Smooth muscle cell (in vitro differentiated cells): ENCODE data around the gene PARN. TPM values are rescaled to one million over a fixed set of nuclear protein-coding genes. Genes with fewer than 3 reads are reported as not detected.

ENCODE experiments used
- DNase-seq: peaks from one replicate; lab custom pipeline; 2025; ENCODE audit not compliant: unreplicated experiment; lab: John Stamatoyannopoulos, UW
- H2AFZ ChIP-seq: fragments of 200-600 bp; sonication (generic); 2 replicates; pipeline ENCODE4 v1.6.0; 2016; ENCODE audit warnings: antibody characterized with exemption, low read depth, mild to moderate bottlenecking
- H3F3A ChIP-seq: fragments of 200-600 bp; sonication (generic); 2 replicates; pipeline ENCODE4 v1.6.0; 2017; ENCODE audit warnings: antibody characterized with exemption, low read depth
- H3K27ac ChIP-seq: fragments of 200-600 bp; sonication (generic); 2 replicates; pipeline ENCODE4 v1.5.1; 2016; ENCODE audit warnings: low read depth, mild to moderate bottlenecking
- H3K27me3 ChIP-seq: fragments of 200-600 bp; sonication (generic); 2 replicates; pipeline ENCODE4 v1.6.1; 2016; ENCODE audit warnings: low read depth, mild to moderate bottlenecking
- H3K36me3 ChIP-seq: fragments of 200-600 bp; sonication (generic); 2 replicates; pipeline ENCODE4 v1.5.1; 2016; ENCODE audit warnings: low read depth
- H3K4me1 ChIP-seq: fragments of 200-600 bp; sonication (generic); 2 replicates; pipeline ENCODE4 v1.5.1; 2016; ENCODE audit warnings: low read depth
- H3K4me2 ChIP-seq: fragments of 200-600 bp; sonication (generic); 2 replicates; pipeline ENCODE4 v1.6.0; 2016; ENCODE audit warnings: mild to moderate bottlenecking
- H3K4me3 ChIP-seq: fragments of 200-600 bp; sonication (generic); 2 replicates; pipeline ENCODE4 v1.5.1; 2016; ENCODE audit warnings: mild to moderate bottlenecking
- H3K79me2 ChIP-seq: fragments of 200-600 bp; sonication (generic); 2 replicates; pipeline ENCODE4 v1.6.0; 2016; ENCODE audit warnings: low read depth, mild to moderate bottlenecking
- H3K9ac ChIP-seq: fragments of 200-600 bp; sonication (generic); 2 replicates; pipeline ENCODE4 v1.6.0; 2016; ENCODE audit warnings: low read depth
- H3K9me3 ChIP-seq: fragments of 200-600 bp; sonication (generic); replicated peaks from 2 replicates; pipeline ENCODE4 v1.5.1; 2016; ENCODE audit warnings: low read depth
- H4K20me1 ChIP-seq: fragments of 200-600 bp; sonication (generic); 2 replicates; pipeline ENCODE4 v1.6.0; 2016; ENCODE audit warnings: low read depth
- WGBS: methylation state at CpG from one replicate; pipeline ENCODE4 v1.1.7; 2016; ENCODE audit warnings: low lambda C conversion rate; 5-methylcytosine and 5-hydroxymethylcytosine counted together
- polyA plus RNA-seq: library from polyadenylated mRNA; unstranded; fragments of >200 nt; fragmentation: Nextera tagmentation; extraction: Ambion mirVana; gene quantifications from 2 replicates; pipeline ENCODE4 v1.2.1, GENCODE V29; 2016
- total RNA-seq: library from RNA; depleted of rRNA; stranded (reverse); fragments of >200 nt; gene quantifications from 2 replicates; pipeline ENCODE4 v1.2.3, GENCODE V29; 2014
- TF ChIP-seq, protein P1 (sequence below): fragments of 200-600 bp; sonication (generic); IDR thresholded peaks from 2 replicates; pipeline ENCODE4 v1.5.1; 2017; ENCODE audit warnings: borderline replicate concordance, mild to moderate bottlenecking, antibody characterized with exemption; ENCODE audit not compliant: insufficient read depth, poor library complexity, severe bottlenecking

The PARN gene
- total and polyA plus RNA-seq, 2 experiments from 2014 or later = 22.2 to 24.6 TPM

DNA sequence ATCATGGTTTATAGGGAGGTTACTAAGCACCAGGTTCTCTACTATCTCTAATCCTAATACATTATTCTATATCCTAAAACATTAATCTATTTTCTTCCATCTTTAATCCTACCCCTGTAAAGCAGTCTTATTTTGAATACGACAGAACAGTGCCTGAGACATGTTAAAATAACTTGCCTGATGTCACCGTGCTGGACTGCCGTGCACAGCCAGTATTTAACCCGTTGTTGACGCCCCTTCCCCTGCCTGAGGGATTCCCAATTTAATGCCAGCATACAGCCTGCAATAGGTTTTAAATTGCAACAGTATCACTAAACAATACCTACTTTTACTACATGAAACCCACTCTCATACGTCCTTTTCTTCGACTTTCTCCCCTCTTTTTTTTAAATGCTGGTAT is 133.3 kb downstream of the PARN start:
- no peaks in the 10 kb centered on the region for H3K27me3 ChIP-seq
- H2AFZ ChIP-seq = no peak overlapping the region
- peak overlapping the region; percentile 70 for H3K27ac ChIP-seq
- TF ChIP-seq, protein P1, sequence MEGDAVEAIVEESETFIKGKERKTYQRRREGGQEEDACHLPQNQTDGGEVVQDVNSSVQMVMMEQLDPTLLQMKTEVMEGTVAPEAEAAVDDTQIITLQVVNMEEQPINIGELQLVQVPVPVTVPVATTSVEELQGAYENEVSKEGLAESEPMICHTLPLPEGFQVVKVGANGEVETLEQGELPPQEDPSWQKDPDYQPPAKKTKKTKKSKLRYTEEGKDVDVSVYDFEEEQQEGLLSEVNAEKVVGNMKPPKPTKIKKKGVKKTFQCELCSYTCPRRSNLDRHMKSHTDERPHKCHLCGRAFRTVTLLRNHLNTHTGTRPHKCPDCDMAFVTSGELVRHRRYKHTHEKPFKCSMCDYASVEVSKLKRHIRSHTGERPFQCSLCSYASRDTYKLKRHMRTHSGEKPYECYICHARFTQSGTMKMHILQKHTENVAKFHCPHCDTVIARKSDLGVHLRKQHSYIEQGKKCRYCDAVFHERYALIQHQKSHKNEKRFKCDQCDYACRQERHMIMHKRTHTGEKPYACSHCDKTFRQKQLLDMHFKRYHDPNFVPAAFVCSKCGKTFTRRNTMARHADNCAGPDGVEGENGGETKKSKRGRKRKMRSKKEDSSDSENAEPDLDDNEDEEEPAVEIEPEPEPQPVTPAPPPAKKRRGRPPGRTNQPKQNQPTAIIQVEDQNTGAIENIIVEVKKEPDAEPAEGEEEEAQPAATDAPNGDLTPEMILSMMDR = no peak
- no peaks in the 10 kb centered on the region for H4K20me1 ChIP-seq
- WGBS = 42% methylated on average over 7 of the region's 7 CpGs
- DNase-seq = no peak
- peak overlapping the region; percentile 10 for H3K9ac ChIP-seq
- H3K9me3 ChIP-seq = no peaks in the 10 kb centered on the region
- H3F3A ChIP-seq = peaks cover 5% of the 10 kb centered on the region
- H3K4me2 ChIP-seq = no peak overlapping the region
- no peaks in the 10 kb centered on the region for H3K79me2 ChIP-seq
- H3K36me3 ChIP-seq = no peaks in the 10 kb centered on the region
- no peak overlapping the region for H3K4me3 ChIP-seq
- H3K4me1 ChIP-seq = peaks cover 29% of the 10 kb centered on the region

DNA sequence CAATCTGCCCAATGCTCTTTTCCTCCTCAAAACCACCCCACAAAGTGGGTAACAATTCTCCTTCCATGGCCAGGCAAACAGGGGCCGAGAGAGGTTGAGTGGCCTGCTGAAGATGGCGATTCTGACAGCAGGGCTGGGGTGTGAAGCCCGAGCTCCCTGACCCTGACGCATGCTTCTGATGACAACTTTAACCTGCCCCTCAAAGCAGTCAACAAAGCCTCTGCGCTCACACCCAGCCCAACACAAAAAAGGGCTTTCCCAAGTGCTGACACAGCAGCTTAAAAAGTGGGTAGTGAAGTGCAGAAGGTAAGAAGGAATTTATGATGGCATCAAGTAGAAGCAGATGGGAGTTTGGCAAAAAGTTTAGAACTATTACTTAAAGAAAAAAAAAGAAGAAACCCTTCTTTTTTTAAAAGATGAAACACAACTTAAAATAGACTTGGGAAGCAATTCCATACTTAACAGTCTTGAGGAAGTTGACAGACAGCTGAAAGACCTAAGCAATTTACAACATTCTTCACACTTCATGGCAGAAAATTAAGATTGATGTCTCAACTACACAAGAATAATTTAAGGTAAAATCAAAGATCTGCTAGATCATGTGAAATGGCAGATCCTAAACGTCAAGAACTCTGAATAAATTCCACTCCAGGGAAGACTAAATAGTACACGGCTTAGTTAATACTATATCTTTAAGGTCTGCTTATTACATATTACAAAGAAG is 133.9 kb downstream of the PARN start:
- Histone ChIP-seq H3K9me3 (no peaks in the 10 kb centered on the region), H3K79me2 (no peaks in the 10 kb centered on the region), H3K4me3 (no peak overlapping the region), H3F3A (peaks cover 5% of the 10 kb centered on the region), H3K4me2 (no peak overlapping the region), H3K36me3 (no peaks in the 10 kb centered on the region), H2AFZ (no peak overlapping the region), H3K27ac (peak overlapping the region; percentile 70), H3K9ac (no peak overlapping the region), H4K20me1 (no peaks in the 10 kb centered on the region), H3K27me3 (no peaks in the 10 kb centered on the region), H3K4me1 (peaks cover 24% of the 10 kb centered on the region)
- 73% methylated on average over 7 of the region's 7 CpGs for WGBS
- no peak for DNase-seq
- TF ChIP-seq, protein P1 = no peak

DNA sequence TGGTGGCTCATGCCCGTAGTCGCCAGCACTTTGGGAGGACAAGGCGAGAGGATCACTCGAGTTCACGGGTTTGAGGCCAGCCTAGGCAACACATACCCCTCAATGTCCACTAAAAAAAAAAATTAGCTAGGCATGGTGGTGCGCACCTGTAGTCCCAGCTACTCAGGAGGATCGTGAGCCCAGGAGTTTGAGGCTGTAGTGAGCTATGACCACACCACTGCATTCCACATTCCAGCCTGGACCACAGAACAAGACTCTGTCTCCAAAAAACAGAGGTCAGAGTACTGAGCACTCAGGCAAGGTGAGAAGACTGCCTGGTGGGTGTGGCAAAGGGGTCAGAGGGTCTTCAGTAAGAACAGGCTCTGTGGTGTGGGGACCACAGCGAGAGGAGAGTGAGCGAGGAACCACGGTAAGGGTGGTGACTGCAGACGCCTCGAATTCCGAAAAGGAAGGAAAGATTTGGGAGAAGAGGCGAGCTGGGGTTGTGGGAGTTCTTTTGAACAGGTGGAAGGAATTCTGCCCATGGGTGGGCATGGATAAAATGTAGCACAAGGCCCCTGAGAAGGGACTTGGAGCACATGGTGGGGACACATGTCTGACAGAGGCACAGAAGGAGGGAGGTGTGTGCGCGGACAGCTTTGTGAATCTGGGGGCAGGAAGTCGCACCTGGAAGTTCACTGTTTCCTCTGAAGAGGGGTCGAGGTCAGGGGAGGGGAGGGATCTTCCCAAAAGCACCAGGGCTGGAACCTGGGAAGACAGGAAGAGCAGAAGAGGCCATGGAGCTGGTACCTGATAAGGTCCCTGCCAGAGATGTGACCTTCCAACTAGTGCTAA is 134.6 kb downstream of the PARN start:
- TF ChIP-seq, protein P1 = no peak
- peaks cover 7% of the 10 kb centered on the region for H3F3A ChIP-seq
- no peak overlapping the region for H3K4me2 ChIP-seq
- peaks cover 18% of the 10 kb centered on the region for H3K4me1 ChIP-seq
- peak overlapping the region; percentile 68 for H3K27ac ChIP-seq
- no peaks in the 10 kb centered on the region for H4K20me1 ChIP-seq
- no peaks in the 10 kb centered on the region for H3K36me3 ChIP-seq
- H3K27me3 ChIP-seq = no peaks in the 10 kb centered on the region
- no peak for DNase-seq
- 96% methylated on average over 18 of the region's 18 CpGs for WGBS
- no peaks in the 10 kb centered on the region for H3K9me3 ChIP-seq
- H3K79me2 ChIP-seq = no peaks in the 10 kb centered on the region
- H3K9ac ChIP-seq = no peak overlapping the region
- no peak overlapping the region for H2AFZ ChIP-seq
- no peak overlapping the region for H3K4me3 ChIP-seq
